AG09319 (cell line): Measurements from ENCODE around the gene VWA8.

Experiments
- DNase-seq: peaks from one replicate; pipeline ENCODE4 v3.0.0-alpha.2; 2010; ENCODE audit warnings: low read depth; ENCODE audit errors: extremely low read depth
- TF ChIP-seq, protein P1 (sequence below): IDR thresholded peaks from 2 replicates; pipeline ENCODE4 v1.5.1; 2011; ENCODE audit warnings: low read depth, mild to moderate bottlenecking, inconsistent platforms, low read length, moderate library complexity

The VWA8 gene

GRCh38 chr13:41858780-41859179 is 102.1 kb downstream of the VWA8 start:
- DNase-seq = no peak
- TF ChIP-seq, protein P1, sequence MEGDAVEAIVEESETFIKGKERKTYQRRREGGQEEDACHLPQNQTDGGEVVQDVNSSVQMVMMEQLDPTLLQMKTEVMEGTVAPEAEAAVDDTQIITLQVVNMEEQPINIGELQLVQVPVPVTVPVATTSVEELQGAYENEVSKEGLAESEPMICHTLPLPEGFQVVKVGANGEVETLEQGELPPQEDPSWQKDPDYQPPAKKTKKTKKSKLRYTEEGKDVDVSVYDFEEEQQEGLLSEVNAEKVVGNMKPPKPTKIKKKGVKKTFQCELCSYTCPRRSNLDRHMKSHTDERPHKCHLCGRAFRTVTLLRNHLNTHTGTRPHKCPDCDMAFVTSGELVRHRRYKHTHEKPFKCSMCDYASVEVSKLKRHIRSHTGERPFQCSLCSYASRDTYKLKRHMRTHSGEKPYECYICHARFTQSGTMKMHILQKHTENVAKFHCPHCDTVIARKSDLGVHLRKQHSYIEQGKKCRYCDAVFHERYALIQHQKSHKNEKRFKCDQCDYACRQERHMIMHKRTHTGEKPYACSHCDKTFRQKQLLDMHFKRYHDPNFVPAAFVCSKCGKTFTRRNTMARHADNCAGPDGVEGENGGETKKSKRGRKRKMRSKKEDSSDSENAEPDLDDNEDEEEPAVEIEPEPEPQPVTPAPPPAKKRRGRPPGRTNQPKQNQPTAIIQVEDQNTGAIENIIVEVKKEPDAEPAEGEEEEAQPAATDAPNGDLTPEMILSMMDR = no peak

- TF ChIP-seq, protein P1 = no peak
- DNase-seq = no peak
These were observed 106.2 kb downstream of the VWA8 start for GRCh38 chr13:41854758-41855157.

GRCh38 chr13:41851351-41851750 is 109.6 kb downstream of the VWA8 start:
- DNase-seq = no peak
- TF ChIP-seq, protein P1 = no peak

DNA sequence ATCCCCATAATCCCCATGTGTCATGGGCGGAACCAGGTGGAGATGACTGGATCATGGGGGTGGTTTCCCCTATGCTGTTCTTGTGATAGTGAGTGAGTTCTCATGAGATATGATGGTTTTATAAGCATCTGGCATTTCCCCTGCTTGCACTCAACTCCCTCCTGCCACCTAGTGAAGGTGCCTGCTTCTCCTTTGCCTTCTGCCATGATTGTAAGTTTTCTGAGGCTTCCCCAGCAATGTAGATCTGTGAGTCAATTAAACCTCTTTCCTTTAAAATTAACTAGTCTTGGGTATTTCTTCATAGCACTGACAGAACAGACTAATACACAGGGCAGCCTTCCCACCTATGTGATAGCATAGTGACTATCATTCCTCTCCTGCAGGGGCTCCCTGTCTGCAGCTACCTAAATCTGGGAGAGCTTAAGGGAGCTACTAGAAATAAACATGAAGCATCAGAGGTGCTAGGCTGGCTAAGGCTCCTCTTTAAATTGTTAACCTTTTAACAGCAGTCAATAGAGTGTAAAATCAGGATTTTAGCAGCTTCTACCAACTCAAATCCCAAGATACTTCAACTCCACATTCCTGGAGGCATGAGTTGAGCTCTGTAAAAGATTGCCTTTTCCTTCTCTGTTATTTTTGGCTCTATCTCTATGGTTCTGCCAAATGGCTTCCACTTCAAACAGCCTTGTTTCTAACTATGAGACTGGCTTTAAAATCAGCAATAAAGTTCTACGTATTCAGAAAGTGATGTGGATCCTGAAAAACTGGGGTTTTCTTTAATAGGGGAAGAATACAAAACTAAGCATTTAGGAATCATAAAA is 112.3 kb downstream of the VWA8 start:
- TF ChIP-seq, protein P1 = no peak

GRCh38 chr13:41847216-41847615 is 113.7 kb downstream of the VWA8 start:
- no peak for DNase-seq
- TF ChIP-seq, protein P1 = no peak

More for the DNA sequence above, 112.3 kb downstream of the VWA8 start:
- DNase-seq = no peak

DNA sequence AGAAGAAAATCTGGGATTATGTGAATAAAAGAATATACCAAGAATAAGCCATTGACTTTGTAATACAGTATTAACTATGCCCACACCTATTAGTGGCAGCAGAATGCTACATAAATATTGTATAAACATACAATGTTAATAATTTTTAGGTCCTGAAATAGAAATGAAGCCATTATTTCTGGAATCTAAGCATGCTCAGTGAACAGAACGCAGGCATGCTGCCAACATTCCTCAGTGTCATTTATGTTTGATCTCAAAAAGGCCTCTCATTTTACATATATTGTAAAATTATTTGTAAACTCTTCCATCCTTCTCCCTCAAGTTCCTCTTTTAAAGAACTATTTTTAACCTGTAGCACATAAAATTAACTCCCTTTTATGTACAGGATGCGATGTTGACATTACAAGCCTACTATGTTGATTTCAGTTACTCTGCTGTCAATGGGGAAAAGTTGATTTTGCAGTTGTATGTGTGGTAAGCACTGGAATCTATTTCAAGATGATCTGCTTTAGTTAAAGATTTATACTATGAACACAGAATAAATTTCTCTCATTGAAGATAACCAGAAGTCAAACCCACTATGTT is 118.8 kb downstream of the VWA8 start:
- DNase-seq = no peak
- TF ChIP-seq, protein P1 = no peak

GRCh38 chr13:41837629-41838028 is 123.3 kb downstream of the VWA8 start:
- no peak for DNase-seq
- TF ChIP-seq, protein P1 = no peak
